ENCODE data around the gene CORO2A. TPM values are rescaled to one million over a fixed set of nuclear protein-coding genes. Genes with fewer than 3 reads are reported as not detected.

Gene CORO2A
- total RNA-seq, 4 donors from 2014 or later, result 0.42 to 2.7 (median 1.9) TPM

DNA sequence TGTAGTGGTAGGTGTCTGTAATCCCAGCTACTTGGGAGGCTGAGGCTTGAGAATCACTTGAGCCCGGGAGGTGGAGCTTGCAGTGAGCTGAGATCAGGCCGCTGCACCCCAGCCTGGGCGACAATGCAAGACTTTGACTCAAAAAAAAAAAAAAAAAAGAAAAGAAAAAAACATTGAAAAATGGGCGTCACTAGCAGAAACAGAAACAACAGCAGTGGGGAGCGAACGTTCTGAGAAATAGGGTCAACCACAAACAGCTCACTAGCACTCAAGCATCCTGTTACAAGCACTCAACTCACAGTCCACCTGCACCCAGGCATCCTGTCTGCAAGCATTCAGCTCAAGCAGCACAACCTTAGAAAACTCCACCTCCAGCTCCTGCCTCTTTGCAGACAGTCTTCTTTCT, 90.6 kb downstream of the CORO2A start:
- intact Hi-C loops (cut with DNase I), result no loop called here

DNA sequence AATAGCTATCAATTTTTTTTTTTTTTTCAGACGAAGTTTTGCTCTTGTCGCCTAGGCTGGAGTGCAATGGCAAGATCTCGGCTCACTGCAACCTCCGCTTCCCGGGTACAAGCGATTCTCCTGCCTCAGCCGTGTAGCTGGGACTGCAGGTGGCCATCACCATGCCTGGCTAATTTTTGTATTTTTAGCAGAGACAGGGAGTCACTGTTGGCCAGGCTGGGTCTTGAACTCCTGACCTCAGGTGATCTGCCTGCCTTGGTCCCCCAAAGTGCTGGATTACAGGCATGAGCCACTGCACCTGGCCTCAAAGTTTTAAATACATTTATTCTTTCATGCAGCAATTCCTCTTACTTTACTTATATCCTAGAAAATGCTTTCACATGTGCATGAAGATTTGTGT, 91.0 kb downstream of the CORO2A start:
- WGBS, result 89% methylated on average over 7 of the region's 7 CpGs
- peaks cover 4 to 23% (median 8%) of the 10 kb centered on the region in 4 donors for H3K36me3 ChIP-seq
- no peak overlapping the region for H3K27ac ChIP-seq (replicated peaks in 1 of 4)
- no peak for TF ChIP-seq EP300 (IDR thresholded peaks at IDR 0.05)
- TF ChIP-seq POLR2A (IDR thresholded peaks at IDR 0.05; ENCODE audit: low read depth), result no peak
- TF ChIP-seq, protein P1, sequence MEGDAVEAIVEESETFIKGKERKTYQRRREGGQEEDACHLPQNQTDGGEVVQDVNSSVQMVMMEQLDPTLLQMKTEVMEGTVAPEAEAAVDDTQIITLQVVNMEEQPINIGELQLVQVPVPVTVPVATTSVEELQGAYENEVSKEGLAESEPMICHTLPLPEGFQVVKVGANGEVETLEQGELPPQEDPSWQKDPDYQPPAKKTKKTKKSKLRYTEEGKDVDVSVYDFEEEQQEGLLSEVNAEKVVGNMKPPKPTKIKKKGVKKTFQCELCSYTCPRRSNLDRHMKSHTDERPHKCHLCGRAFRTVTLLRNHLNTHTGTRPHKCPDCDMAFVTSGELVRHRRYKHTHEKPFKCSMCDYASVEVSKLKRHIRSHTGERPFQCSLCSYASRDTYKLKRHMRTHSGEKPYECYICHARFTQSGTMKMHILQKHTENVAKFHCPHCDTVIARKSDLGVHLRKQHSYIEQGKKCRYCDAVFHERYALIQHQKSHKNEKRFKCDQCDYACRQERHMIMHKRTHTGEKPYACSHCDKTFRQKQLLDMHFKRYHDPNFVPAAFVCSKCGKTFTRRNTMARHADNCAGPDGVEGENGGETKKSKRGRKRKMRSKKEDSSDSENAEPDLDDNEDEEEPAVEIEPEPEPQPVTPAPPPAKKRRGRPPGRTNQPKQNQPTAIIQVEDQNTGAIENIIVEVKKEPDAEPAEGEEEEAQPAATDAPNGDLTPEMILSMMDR (IDR thresholded peaks at IDR 0.05), result no peak
- no peak for TF ChIP-seq POLR2AphosphoS5 (IDR thresholded peaks at IDR 0.05)
- H3K4me3 ChIP-seq, result no peak overlapping the region
- H3K9me3 ChIP-seq, result peaks cover 0 to 3% (median 0%) of the 10 kb centered on the region in 4 donors
- intact Hi-C loops (cut with DNase I), result no loop called here
- no peaks in the 10 kb centered on the region for H3K27me3 ChIP-seq
- no peaks in the 10 kb centered on the region for H3K4me1 ChIP-seq
- no peak for DNase-seq (ENCODE audit: extremely low spot score)

More for the DNA sequence above, 90.6 kb downstream of the CORO2A start:
- no peak overlapping the region for H3K4me3 ChIP-seq
- no peak for DNase-seq (ENCODE audit: extremely low spot score)
- no peak overlapping the region for H3K27ac ChIP-seq (replicated peaks in 1 of 4)
- peaks cover 0 to 6% (median 1%) of the 10 kb centered on the region in 4 donors for H3K9me3 ChIP-seq
- H3K4me1 ChIP-seq, result no peaks in the 10 kb centered on the region
- no peaks in the 10 kb centered on the region for H3K27me3 ChIP-seq
- H3K36me3 ChIP-seq, result peaks cover 4 to 23% (median 8%) of the 10 kb centered on the region in 4 donors
- TF ChIP-seq EP300 (IDR thresholded peaks at IDR 0.05), result no peak
- no peak for TF ChIP-seq POLR2AphosphoS5 (IDR thresholded peaks at IDR 0.05)
- TF ChIP-seq, protein P1 (IDR thresholded peaks at IDR 0.05), result no peak
- TF ChIP-seq POLR2A (IDR thresholded peaks at IDR 0.05; ENCODE audit: low read depth), result no peak
- WGBS, result 43% methylated on average over 6 of the region's 6 CpGs

DNA sequence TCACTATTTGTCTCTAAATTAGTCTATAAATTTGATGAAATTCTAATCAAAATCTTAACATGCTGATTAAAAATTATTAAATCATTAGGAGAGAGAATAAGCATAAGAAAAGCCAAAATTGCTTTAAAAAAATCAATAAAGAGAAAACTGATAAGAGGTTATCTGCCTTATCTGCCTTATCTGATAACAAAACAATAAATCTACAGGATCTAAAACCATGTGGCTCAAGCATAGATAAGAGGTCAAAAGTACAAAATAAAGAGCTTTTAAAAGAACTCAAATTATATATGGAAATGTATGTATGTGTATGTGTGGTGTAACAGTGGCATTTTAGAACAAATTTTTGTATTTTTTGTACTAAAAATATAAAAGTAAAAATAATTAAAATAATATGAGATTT, 92.0 kb downstream of the CORO2A start:
- TF ChIP-seq EP300 (IDR thresholded peaks at IDR 0.05), result no peak
- no peak for TF ChIP-seq POLR2A (IDR thresholded peaks at IDR 0.05; ENCODE audit: low read depth)
- no peak for TF ChIP-seq POLR2AphosphoS5 (IDR thresholded peaks at IDR 0.05)
- TF ChIP-seq, protein P1 (IDR thresholded peaks at IDR 0.05), result no peak
- Histone ChIP-seq H3K4me3 (no peak overlapping the region), H3K4me1 (no peaks in the 10 kb centered on the region), H3K9me3 (no peaks in the 10 kb centered on the region), H3K36me3 (peaks cover 4 to 32% (median 8%) of the 10 kb centered on the region in 4 donors), H3K27ac (replicated peaks in 1 of 4) (no peak overlapping the region), H3K27me3 (peaks cover 0 to 8% (median 0%) of the 10 kb centered on the region in 4 donors)
- no peak for DNase-seq (ENCODE audit: extremely low spot score)
- intact Hi-C loops (cut with DNase I), result no loop called here

DNA sequence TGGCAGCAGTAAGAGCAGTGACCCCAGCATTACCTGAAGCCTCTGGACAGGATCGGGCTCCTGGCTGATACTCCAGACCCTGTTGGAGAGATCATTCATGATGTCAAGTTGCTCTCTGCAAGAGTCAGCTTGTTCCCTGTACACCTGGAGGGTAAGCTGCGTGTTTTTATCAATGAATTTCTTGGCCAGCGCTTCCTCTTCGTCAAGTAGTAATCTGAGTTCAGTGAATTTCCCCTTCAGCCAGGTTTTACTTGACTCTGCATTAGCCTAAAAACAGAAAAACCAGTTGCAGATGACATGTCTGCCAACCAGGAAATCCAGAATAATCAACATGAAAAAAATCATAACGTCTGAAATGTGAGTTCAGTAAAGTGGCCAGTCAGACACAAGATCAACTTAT, 92.5 kb downstream of the CORO2A start:
- peaks cover 0 to 11% (median 0%) of the 10 kb centered on the region in 4 donors for H3K27me3 ChIP-seq
- H3K36me3 ChIP-seq, result peaks cover 4 to 35% (median 8%) of the 10 kb centered on the region in 4 donors
- TF ChIP-seq POLR2AphosphoS5 (IDR thresholded peaks at IDR 0.05), result no peak
- TF ChIP-seq POLR2A (IDR thresholded peaks at IDR 0.05; ENCODE audit: low read depth), result no peak
- TF ChIP-seq EP300 (IDR thresholded peaks at IDR 0.05), result no peak
- TF ChIP-seq, protein P1 (IDR thresholded peaks at IDR 0.05), result no peak
- no peaks in the 10 kb centered on the region for H3K9me3 ChIP-seq
- no peak overlapping the region for H3K4me3 ChIP-seq
- H3K4me1 ChIP-seq, result no peaks in the 10 kb centered on the region
- WGBS, result 84% methylated on average over 5 of the region's 5 CpGs
- intact Hi-C loops (cut with DNase I), result no loop called here
- no peak for DNase-seq (ENCODE audit: extremely low spot score)
- H3K27ac ChIP-seq (replicated peaks in 1 of 4), result no peak overlapping the region

DNA sequence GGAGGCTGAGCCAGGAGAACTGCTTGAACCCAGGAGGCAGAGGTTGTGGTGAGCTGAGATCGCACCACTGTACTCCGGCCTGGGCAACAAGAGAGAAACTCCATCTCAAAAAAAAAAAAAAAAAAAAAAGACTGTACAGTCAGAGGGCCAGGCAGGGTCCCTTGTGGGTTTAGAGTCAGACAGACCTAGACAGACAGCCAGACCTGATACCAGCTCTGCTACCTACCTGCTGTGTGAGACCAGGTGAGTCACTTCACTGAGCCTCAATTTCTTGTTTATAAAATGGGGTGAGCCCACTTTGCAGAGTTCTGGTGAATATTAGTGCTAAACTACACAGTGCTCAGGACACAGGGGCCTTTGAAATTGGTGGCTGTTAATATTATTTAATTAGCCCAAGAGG, 93.1 kb downstream of the CORO2A start:
- H3K36me3 ChIP-seq, result peaks cover 4 to 39% (median 8%) of the 10 kb centered on the region in 4 donors
- intact Hi-C loops (cut with DNase I), result no loop called here
- no peaks in the 10 kb centered on the region for H3K4me1 ChIP-seq
- H3K9me3 ChIP-seq, result no peaks in the 10 kb centered on the region
- H3K27me3 ChIP-seq, result peaks cover 0 to 11% (median 0%) of the 10 kb centered on the region in 4 donors
- TF ChIP-seq POLR2AphosphoS5 (IDR thresholded peaks at IDR 0.05), result no peak
- TF ChIP-seq EP300 (IDR thresholded peaks at IDR 0.05), result no peak
- TF ChIP-seq, protein P1 (IDR thresholded peaks at IDR 0.05), result no peak
- TF ChIP-seq POLR2A (IDR thresholded peaks at IDR 0.05; ENCODE audit: low read depth), result no peak
- WGBS, result 100% methylated on average over 2 of the region's 2 CpGs
- DNase-seq (ENCODE audit: extremely low spot score), result no peak
- no peak overlapping the region for H3K27ac ChIP-seq (replicated peaks in 1 of 4)
- no peak overlapping the region for H3K4me3 ChIP-seq

Measured in esophagus muscularis mucosa (tissue), 4 donors.